Smooth muscle cell (in vitro differentiated cells): ENCODE data around the gene KRT13. TPM values are rescaled to one million over a fixed set of nuclear protein-coding genes. Genes with fewer than 3 reads are reported as not detected.

Source experiments
- DNase-seq: peaks from one replicate; lab custom pipeline; 2025; ENCODE audit not compliant: unreplicated experiment; lab: John Stamatoyannopoulos, UW
- H2AFZ ChIP-seq: fragments of 200-600 bp; sonication (generic); 2 replicates; pipeline ENCODE4 v1.6.0; 2016; ENCODE audit warnings: antibody characterized with exemption, low read depth, mild to moderate bottlenecking
- H3F3A ChIP-seq: fragments of 200-600 bp; sonication (generic); 2 replicates; pipeline ENCODE4 v1.6.0; 2017; ENCODE audit warnings: antibody characterized with exemption, low read depth
- H3K27ac ChIP-seq: fragments of 200-600 bp; sonication (generic); 2 replicates; pipeline ENCODE4 v1.5.1; 2016; ENCODE audit warnings: low read depth, mild to moderate bottlenecking
- H3K27me3 ChIP-seq: fragments of 200-600 bp; sonication (generic); 2 replicates; pipeline ENCODE4 v1.6.1; 2016; ENCODE audit warnings: low read depth, mild to moderate bottlenecking
- H3K36me3 ChIP-seq: fragments of 200-600 bp; sonication (generic); 2 replicates; pipeline ENCODE4 v1.5.1; 2016; ENCODE audit warnings: low read depth
- H3K4me1 ChIP-seq: fragments of 200-600 bp; sonication (generic); 2 replicates; pipeline ENCODE4 v1.5.1; 2016; ENCODE audit warnings: low read depth
- H3K4me2 ChIP-seq: fragments of 200-600 bp; sonication (generic); 2 replicates; pipeline ENCODE4 v1.6.0; 2016; ENCODE audit warnings: mild to moderate bottlenecking
- H3K4me3 ChIP-seq: fragments of 200-600 bp; sonication (generic); 2 replicates; pipeline ENCODE4 v1.5.1; 2016; ENCODE audit warnings: mild to moderate bottlenecking
- H3K79me2 ChIP-seq: fragments of 200-600 bp; sonication (generic); 2 replicates; pipeline ENCODE4 v1.6.0; 2016; ENCODE audit warnings: low read depth, mild to moderate bottlenecking
- H3K9ac ChIP-seq: fragments of 200-600 bp; sonication (generic); 2 replicates; pipeline ENCODE4 v1.6.0; 2016; ENCODE audit warnings: low read depth
- H3K9me3 ChIP-seq: fragments of 200-600 bp; sonication (generic); replicated peaks from 2 replicates; pipeline ENCODE4 v1.5.1; 2016; ENCODE audit warnings: low read depth
- H4K20me1 ChIP-seq: fragments of 200-600 bp; sonication (generic); 2 replicates; pipeline ENCODE4 v1.6.0; 2016; ENCODE audit warnings: low read depth
- WGBS: methylation state at CpG from one replicate; pipeline ENCODE4 v1.1.7; 2016; ENCODE audit warnings: low lambda C conversion rate; 5-methylcytosine and 5-hydroxymethylcytosine counted together
- polyA plus RNA-seq: library from polyadenylated mRNA; unstranded; fragments of >200 nt; fragmentation: Nextera tagmentation; extraction: Ambion mirVana; gene quantifications from 2 replicates; pipeline ENCODE4 v1.2.1, GENCODE V29; 2016
- total RNA-seq: library from RNA; depleted of rRNA; stranded (reverse); fragments of >200 nt; gene quantifications from 2 replicates; pipeline ENCODE4 v1.2.3, GENCODE V29; 2014
- TF ChIP-seq, protein P1 (sequence below): fragments of 200-600 bp; sonication (generic); IDR thresholded peaks from 2 replicates; pipeline ENCODE4 v1.5.1; 2017; ENCODE audit warnings: borderline replicate concordance, mild to moderate bottlenecking, antibody characterized with exemption; ENCODE audit not compliant: insufficient read depth, poor library complexity, severe bottlenecking

KRT13 gene
- total and polyA plus RNA-seq, 2 experiments from 2014 or later: 3.8 to 5.2 TPM

DNA sequence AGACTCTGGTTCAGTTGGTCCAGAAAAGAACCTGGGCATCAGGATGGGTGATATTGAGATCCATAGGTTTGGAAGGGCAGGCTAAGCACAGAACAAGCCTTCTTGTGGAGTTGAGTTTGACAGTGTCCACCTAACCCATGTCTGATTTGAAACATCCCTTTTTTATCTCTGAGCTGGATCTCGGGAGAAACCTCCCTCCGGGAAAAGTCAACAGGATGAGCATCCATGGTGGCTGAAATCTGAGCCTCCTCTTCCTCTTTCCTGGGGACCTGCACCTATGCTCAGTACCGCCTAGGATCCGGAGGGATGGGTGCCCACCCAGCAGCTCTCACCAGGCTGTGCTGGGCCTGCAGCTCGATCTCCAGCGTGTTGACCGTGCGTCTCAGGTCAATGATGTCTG lies 41.7 kb downstream of the KRT13 start:
- 95% methylated on average over 8 of the region's 8 CpGs for WGBS
- Histone ChIP-seq H3K4me1 (no peaks in the 10 kb centered on the region), H3F3A (no peaks in the 10 kb centered on the region), H2AFZ (no peak overlapping the region), H4K20me1 (no peaks in the 10 kb centered on the region), H3K4me3 (no peak overlapping the region), H3K9me3 (no peaks in the 10 kb centered on the region), H3K27ac (no peak overlapping the region), H3K27me3 (no peaks in the 10 kb centered on the region), H3K36me3 (no peaks in the 10 kb centered on the region), H3K9ac (no peak overlapping the region), H3K4me2 (no peak overlapping the region), H3K79me2 (no peaks in the 10 kb centered on the region)
- TF ChIP-seq, protein P1, sequence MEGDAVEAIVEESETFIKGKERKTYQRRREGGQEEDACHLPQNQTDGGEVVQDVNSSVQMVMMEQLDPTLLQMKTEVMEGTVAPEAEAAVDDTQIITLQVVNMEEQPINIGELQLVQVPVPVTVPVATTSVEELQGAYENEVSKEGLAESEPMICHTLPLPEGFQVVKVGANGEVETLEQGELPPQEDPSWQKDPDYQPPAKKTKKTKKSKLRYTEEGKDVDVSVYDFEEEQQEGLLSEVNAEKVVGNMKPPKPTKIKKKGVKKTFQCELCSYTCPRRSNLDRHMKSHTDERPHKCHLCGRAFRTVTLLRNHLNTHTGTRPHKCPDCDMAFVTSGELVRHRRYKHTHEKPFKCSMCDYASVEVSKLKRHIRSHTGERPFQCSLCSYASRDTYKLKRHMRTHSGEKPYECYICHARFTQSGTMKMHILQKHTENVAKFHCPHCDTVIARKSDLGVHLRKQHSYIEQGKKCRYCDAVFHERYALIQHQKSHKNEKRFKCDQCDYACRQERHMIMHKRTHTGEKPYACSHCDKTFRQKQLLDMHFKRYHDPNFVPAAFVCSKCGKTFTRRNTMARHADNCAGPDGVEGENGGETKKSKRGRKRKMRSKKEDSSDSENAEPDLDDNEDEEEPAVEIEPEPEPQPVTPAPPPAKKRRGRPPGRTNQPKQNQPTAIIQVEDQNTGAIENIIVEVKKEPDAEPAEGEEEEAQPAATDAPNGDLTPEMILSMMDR: no peak
- DNase-seq: no peak

DNA sequence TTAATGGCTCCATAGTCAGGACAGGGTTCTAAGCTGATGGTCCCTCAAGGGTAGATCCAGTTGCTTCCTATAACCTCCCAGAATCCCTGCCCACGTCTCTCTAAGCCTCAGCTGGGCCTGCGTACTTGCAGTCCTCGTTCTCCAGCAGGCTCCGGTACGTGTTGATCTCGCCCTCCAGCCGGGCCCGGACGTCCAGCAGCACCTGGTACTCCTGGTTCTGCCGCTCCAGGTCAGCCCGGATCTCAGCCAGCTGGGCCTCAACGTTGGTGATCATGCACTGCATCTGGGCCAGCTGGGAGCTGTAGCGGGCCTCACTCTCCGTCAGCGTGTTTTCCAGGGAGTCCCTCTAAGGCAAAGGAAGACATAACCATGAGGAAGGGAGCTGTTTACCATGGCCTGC lies 42.7 kb downstream of the KRT13 start:
- Histone ChIP-seq H3K79me2 (no peaks in the 10 kb centered on the region), H3K27me3 (no peaks in the 10 kb centered on the region), H3K9ac (no peak overlapping the region), H4K20me1 (no peaks in the 10 kb centered on the region), H3K4me3 (no peak overlapping the region), H3K9me3 (no peaks in the 10 kb centered on the region), H3K4me2 (no peak overlapping the region), H3K27ac (no peak overlapping the region), H2AFZ (no peak overlapping the region), H3K36me3 (no peaks in the 10 kb centered on the region), H3F3A (no peaks in the 10 kb centered on the region), H3K4me1 (no peaks in the 10 kb centered on the region)
- DNase-seq: no peak
- WGBS: 82% methylated on average over 15 of the region's 15 CpGs
- TF ChIP-seq, protein P1: no peak

GRCh38 chr17:41457676-41458075 lies 47.7 kb downstream of the KRT13 start:
- Histone ChIP-seq H4K20me1 (no peaks in the 10 kb centered on the region), H3K27ac (no peak overlapping the region), H3K4me3 (no peak overlapping the region), H3K4me2 (no peak overlapping the region), H2AFZ (no peak overlapping the region), H3F3A (no peaks in the 10 kb centered on the region), H3K9ac (no peak overlapping the region), H3K27me3 (no peaks in the 10 kb centered on the region), H3K4me1 (no peaks in the 10 kb centered on the region), H3K79me2 (no peaks in the 10 kb centered on the region), H3K36me3 (no peaks in the 10 kb centered on the region), H3K9me3 (no peaks in the 10 kb centered on the region)
- DNase-seq: no peak
- TF ChIP-seq, protein P1: no peak
- 84% methylated on average over 4 of the region's 4 CpGs for WGBS

DNA sequence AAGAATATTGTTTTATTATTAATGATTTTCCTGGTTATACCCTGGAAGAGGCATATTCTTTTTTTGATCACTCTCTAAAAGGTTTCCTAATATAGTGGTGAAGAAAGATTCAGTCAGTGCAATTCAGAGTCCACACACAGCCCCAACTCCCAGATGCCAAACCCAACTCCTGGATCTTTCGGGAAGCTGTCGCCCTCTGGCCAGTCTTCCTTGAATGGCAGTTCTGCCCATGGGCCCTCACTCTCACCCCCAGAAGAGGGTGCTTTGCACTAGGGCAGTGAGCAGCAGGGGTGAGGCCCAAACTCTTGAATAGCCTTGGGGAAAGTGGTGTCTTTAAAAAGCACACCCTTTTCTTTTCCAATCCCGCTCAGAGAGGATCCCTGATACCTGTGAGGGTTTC lies 49.2 kb downstream of the KRT13 start:
- no peak overlapping the region for H3K4me2 ChIP-seq
- no peaks in the 10 kb centered on the region for H3K9me3 ChIP-seq
- H3K27me3 ChIP-seq: no peaks in the 10 kb centered on the region
- H3K27ac ChIP-seq: no peak overlapping the region
- no peak overlapping the region for H3K4me3 ChIP-seq
- H3F3A ChIP-seq: no peaks in the 10 kb centered on the region
- H3K36me3 ChIP-seq: no peaks in the 10 kb centered on the region
- H3K79me2 ChIP-seq: no peaks in the 10 kb centered on the region
- H2AFZ ChIP-seq: no peak overlapping the region
- DNase-seq: no peak
- no peak overlapping the region for H3K9ac ChIP-seq
- 71% methylated on average over 3 of the region's 3 CpGs for whole genome bisulfite sequencing
- no peaks in the 10 kb centered on the region for H4K20me1 ChIP-seq
- no peaks in the 10 kb centered on the region for H3K4me1 ChIP-seq
- TF ChIP-seq, protein P1: no peak
